Prostate gland (tissue), 2 donors: ENCODE results near the gene CNTNAP2.

Source experiments
- POLR2A ChIP-seq: fragments of 450-650 bp; IDR thresholded peaks from one replicate; pipeline ENCODE4 v1.6.1; 2016; ENCODE audit warnings: antibody characterized with exemption, mild to moderate bottlenecking
- TF ChIP-seq, protein P1 (sequence below), 4 experiments: fragments of 200-600 bp in 2 of 4; fragments of 450-650 bp in 2 of 4; sonication (generic) in 2 of 4; IDR thresholded peaks; 1 replicate in 3 of 4; 2 replicates in 1 of 4; pipeline ENCODE4 v1.5.1; 2016 to 2019; ENCODE audit warnings: antibody characterized with exemption in 4 of 4, mild to moderate bottlenecking in 2 of 4, moderate library complexity in 2 of 4

- TF ChIP-seq, protein P1, sequence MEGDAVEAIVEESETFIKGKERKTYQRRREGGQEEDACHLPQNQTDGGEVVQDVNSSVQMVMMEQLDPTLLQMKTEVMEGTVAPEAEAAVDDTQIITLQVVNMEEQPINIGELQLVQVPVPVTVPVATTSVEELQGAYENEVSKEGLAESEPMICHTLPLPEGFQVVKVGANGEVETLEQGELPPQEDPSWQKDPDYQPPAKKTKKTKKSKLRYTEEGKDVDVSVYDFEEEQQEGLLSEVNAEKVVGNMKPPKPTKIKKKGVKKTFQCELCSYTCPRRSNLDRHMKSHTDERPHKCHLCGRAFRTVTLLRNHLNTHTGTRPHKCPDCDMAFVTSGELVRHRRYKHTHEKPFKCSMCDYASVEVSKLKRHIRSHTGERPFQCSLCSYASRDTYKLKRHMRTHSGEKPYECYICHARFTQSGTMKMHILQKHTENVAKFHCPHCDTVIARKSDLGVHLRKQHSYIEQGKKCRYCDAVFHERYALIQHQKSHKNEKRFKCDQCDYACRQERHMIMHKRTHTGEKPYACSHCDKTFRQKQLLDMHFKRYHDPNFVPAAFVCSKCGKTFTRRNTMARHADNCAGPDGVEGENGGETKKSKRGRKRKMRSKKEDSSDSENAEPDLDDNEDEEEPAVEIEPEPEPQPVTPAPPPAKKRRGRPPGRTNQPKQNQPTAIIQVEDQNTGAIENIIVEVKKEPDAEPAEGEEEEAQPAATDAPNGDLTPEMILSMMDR (IDR thresholded peaks at IDR 0.05), result no peak
- no peak for TF ChIP-seq POLR2A
Measured at GRCh38 chr7:146084086-146084485, 32.5 kb upstream of the CNTNAP2 start.
